ENCODE data around the gene CASP5.

The CASP5 gene

GRCh38 chr11:104967534-104968354 lies 55.2 kb downstream of the CASP5 start:
- no peak for DNase-seq

- no peak for DNase-seq
These were observed 57.2 kb downstream of the CASP5 start for GRCh38 chr11:104965735-104966134.

GRCh38 chr11:104964247-104964646 lies 58.7 kb downstream of the CASP5 start:
- DNase-seq, result no peak

GRCh38 chr11:104962852-104963251 lies 60.1 kb downstream of the CASP5 start:
- no peak for DNase-seq

GRCh38 chr11:104957280-104957679 lies 65.7 kb downstream of the CASP5 start:
- no peak for DNase-seq

GRCh38 chr11:104956528-104956927 lies 66.4 kb downstream of the CASP5 start:
- no peak for DNase-seq

GRCh38 chr11:104946907-104947306 lies 76.1 kb downstream of the CASP5 start:
- DNase-seq, result peak; percentile 51
